Liver (tissue), 3 donors: Measurements from ENCODE around the gene TOMT.

ENCODE experiments used
- EGR1 ChIP-seq, 2 donors: IDR thresholded peaks; 2 replicates each; pipeline ENCODE4 v1.6.1; 2016 to 2018; ENCODE audit warnings: antibody characterized with exemption in 2 of 2, low read depth in 2 of 2
- TF ChIP-seq, protein P1 (sequence below): fragments of 150-350 bp; IDR thresholded peaks from 2 replicates; pipeline ENCODE4 v1.5.1; 2017; ENCODE audit warnings: improper control_type of control experiment, low read depth, low read length; ENCODE audit not compliant: missing input control
- donor health status: healthy.
- donor health status: healthy.

DNA sequence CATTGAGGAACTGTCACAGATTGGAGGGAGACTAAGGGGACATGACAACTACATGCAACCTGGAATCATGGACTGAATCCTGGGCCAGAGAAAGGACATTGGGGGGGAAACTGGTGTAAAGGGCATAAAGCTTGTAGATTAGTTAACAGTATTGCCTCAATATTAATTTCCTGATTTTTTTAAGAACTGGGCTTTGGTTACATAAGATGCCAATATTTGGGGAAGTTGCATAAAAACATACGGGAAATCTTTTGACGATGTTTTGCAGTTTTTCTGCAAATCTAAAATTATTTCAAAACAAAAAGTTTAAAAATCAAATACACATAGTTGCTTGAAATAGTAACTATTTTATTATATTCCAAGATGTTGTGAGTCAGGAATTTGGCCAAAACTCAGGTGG lies 26.9 kb downstream of the TOMT start:
- TF ChIP-seq EGR1 (IDR thresholded peaks at IDR 0.05; ENCODE audit: low read depth in 2 of 2) = no peak
- TF ChIP-seq, protein P1, sequence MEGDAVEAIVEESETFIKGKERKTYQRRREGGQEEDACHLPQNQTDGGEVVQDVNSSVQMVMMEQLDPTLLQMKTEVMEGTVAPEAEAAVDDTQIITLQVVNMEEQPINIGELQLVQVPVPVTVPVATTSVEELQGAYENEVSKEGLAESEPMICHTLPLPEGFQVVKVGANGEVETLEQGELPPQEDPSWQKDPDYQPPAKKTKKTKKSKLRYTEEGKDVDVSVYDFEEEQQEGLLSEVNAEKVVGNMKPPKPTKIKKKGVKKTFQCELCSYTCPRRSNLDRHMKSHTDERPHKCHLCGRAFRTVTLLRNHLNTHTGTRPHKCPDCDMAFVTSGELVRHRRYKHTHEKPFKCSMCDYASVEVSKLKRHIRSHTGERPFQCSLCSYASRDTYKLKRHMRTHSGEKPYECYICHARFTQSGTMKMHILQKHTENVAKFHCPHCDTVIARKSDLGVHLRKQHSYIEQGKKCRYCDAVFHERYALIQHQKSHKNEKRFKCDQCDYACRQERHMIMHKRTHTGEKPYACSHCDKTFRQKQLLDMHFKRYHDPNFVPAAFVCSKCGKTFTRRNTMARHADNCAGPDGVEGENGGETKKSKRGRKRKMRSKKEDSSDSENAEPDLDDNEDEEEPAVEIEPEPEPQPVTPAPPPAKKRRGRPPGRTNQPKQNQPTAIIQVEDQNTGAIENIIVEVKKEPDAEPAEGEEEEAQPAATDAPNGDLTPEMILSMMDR = no peak
